Fibroblast of skin of back (primary cell): ENCODE data around the gene TMEM218.
"Not testable (repeated sequence)": the region's sequence is repeated elsewhere in the genome, so short reads cannot be mapped to it uniquely, and the experiment has no call there.

Experiments
- DNase-seq: peaks from one replicate; pipeline ENCODE4 v3.0.0-alpha.2; 2013

The TMEM218 gene

DNA sequence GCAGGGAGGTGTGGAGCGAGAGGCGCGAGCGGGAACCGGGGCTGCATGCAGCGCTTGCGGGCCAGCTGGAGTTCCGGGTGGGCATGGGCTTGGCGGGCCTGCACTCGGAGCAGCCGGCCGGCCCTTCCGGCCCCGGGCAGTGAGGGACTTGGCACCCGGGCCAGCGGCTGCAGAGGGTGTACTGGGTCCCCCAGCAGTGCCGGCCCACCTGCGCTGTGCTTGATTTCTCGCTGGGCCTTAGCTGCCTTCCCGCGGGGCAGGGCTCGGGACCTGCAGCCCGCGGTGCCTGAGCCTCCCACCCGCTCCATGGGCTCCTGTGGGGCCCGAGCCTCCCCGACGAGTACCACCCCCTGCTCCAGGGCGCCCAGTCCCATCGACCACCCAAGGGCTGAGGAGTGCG, 21.9 kb downstream of the TMEM218 start:
- DNase-seq: not testable (repeated sequence)

DNA sequence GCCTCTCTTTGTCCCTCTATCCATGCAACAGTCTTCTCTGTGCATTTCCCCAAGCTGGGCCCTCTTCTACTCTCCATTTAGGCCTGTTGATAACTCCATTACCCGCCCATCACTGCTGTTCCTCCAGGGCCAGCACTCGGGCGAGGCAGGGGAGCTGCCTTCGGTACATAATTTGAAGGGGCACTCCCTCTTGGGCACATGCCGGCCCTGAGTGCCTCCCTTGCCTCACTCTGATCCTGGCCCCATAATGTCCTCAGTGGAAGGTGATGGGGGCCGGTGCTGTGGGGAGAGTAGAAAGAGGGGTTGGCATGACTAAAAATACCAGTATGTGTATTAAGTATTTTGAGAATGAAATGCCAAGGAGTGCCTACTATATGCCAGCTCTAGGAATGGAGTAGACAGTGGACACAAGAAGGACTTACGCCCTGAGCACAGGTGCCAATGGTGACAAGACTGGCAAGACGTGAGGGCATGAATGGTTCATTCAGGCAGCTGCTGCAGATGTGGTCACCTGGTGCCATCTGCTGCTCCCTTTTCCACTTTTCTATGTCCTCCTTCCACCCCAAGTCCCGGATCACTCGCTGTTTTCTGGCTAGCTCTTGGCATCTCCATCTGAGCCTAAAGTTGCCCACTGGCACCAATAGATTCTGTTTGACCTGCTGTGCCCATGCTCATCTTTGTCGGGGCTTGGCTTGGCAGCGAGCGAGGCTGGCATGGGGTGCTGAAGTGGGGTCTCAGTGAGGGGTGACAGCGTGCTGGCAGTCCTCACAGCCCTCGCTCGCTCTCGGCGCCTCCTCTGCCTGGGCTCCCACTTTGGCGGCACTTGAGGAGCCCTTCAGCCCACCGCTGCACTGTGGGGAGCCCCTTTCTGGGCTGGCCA, 22.6 kb downstream of the TMEM218 start:
- DNase-seq: no peak

- DNase-seq: no peak
These were observed 23.3 kb downstream of the TMEM218 start for GRCh38 chr11:125088123-125088522.

GRCh38 chr11:125086633-125087296, 24.7 kb downstream of the TMEM218 start:
- DNase-seq: no peak

DNA sequence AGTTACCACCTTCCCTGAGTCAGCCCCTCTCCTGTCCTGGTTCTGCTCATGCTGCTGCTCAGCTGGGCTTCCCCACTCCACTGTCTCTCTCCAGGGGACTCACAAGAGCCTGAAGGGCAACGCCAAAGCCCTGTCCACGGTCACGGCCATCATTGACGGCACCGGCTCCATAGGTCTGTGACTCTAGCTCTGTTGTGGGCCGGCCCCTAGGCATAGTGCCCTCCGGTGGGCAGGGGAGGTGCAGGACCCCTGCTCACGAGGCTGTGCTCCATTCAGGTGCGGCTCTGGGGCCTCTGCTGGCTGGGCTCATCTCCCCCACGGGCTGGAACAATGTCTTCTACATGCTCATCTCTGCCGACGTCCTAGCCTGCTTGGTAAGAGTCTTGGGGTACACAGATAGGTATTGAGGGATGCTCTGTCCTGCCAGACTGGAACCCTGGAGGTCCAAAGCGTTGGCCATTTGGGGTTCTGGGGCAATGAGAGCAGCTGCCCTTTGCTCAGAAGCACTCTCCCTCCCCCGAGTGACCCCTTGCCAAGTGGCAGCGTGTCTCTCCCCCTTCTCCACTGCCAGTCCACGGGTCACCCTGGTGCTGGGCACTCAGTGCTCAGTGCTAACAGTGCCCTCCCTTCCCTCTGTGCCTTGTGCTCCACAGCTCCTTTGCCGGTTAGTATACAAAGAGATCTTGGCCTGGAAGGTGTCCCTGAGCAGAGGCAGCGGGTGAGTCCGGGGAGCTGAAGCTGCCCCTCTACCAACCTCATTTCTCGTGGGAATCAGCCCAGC, 25.9 kb downstream of the TMEM218 start:
- DNase-seq: no peak

DNA sequence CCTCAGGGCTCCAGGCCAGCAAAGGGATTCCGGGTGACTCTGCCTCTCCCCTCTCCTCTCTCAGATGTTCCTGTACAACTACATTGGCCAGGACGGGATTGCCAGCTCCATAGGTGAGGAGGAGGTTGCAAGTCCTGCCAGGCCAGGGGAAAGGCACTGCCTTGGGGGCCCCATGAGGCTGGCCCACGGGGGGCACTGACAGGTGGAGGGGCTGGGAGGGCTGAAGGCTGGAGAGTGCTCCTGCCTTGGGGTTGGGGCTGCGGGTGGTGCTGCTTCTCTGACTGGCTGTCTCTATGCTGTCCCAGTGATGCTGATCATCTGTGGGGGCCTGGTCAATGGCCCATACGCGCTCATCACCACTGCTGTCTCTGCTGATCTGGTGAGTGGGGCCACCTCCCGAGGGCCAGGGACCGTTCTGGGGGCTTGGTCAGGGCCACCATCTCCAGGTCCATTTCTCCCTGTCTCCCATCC, 26.6 kb downstream of the TMEM218 start:
- no peak for DNase-seq

- DNase-seq: no peak
These were observed 27.4 kb downstream of the TMEM218 start for GRCh38 chr11:125084057-125084416.

DNA sequence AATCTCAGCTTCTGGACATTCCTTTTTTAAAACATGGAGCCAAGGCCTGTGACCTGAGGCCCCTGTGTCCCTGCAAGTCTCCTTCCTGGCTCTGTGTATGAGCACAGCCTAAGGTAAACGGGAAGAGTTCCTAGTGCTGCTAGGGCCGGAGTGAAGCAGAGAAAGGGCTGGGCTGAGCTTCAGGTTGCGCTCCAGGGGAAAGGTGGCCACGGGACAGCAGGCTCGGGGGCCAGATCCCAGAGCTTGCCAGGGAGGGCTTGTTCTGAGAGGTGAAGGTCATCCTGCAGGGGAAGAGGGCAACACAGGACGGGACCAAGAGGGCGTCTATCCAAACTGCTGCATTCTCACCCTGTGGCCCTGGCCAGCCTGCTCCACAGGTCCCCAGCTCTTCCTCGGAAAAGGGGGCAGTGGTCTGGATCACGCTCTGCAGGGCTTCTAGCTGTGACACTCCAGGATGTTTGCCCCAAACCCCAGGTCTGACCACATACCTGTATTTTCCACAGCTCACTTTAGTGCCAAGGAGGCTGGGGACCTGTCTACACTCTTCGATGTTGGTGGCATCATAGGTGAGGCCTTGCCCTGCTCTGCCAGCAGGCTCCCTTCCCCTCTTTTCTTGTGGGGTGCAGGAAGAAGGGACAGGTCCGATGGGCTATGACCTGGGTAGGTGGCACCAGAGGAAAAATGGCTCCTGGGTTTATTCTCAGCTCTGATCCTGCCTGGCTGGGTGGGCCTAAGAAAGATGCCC, 27.9 kb downstream of the TMEM218 start:
- DNase-seq: no peak

- peak; percentile 66 for DNase-seq
These were observed 28.7 kb downstream of the TMEM218 start for GRCh38 chr11:125082611-125083311.

DNA sequence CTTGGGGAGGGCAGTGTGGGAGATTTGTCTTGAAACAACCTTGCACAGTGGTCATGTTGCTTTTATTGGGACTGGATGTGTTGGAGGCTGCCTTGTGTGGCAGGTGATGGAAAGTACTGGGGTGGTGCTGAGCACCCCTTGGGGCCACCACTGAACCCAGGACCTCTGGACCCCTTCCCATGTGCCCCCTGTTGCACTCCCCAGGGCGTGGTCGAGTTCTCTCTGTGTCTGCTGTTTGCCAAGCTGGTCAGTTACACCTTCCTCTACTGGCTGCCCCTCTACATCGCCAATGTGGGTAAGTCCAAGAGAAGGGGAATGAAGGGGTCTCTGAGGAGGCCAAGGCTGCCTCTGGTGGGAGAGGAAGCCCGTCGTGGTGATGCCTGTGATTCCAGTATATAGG, 29.4 kb downstream of the TMEM218 start:
- no peak for DNase-seq

GRCh38 chr11:125081098-125081798, 30.2 kb downstream of the TMEM218 start:
- no peak for DNase-seq

DNA sequence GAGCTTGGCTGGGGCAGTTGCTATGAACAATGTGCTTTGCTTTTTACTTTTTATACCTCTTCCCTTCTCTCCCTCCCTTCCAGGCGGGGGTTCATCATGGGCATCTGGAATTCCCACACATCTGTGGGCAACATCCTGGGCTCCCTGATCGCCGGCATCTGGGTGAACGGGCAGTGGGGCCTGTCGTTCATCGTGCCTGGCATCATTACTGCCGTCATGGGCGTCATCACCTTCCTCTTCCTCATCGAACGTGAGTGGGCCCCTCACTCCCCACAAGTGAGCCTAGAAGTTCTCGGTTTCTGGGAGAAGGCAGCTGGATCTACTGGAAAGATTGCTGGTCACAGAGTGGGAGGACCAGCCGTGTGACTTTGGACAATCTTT, 30.9 kb downstream of the TMEM218 start:
- DNase-seq: no peak

DNA sequence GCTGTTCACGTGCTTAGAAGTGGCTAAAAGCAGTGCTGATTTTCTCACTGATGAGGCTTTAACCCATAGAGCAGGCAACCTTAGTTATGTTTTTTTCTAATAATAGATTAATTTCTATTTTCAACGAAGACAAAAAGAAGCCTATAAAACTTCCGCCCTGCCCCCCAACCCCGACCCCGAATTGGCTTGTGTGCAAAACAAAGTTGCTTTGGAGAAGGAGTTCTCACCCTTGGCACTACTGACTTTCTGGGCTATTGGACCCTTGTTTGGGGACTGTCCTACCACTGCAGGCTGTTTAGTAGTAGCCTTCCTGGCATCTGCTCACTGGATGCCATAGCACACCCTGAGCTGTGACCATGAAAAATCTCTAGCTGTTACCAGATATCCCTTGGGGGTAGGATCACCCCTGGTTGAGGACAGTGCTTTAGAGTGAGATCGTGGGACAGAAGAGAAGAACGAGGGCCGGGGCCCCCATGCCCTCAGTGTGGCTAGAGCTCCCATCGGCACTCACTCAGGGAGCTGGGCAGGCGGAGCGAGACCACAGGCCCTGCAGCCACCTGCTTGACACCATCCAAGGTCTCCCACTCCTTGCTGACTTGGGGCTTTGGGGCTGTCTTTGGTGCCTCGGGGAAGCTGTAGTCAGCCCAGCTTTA, 31.4 kb downstream of the TMEM218 start:
- no peak for DNase-seq

GRCh38 chr11:125079151-125079877, 32.1 kb downstream of the TMEM218 start:
- no peak for DNase-seq

- no peak for DNase-seq
These were observed 32.8 kb downstream of the TMEM218 start for GRCh38 chr11:125078516-125079140.

DNA sequence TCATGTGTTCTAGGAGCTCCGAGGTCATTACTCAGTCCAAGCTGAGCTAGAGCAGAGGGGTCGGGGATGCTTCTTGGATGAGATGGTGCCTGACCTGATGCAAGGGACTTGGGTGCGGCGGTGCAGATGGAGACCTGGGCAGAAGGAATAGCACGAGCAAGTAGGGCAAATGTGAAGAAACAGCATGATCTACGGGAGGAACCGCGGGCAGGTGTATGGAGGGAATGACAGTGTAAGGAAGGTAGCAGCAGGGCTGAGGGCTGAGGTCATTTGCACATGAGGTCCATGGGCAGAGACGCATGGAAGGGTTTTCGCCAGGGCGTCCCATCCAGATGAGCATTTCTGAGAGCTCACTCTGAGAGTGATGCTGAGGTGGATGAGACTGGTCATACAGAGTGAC, 33.4 kb downstream of the TMEM218 start:
- no peak for DNase-seq

DNA sequence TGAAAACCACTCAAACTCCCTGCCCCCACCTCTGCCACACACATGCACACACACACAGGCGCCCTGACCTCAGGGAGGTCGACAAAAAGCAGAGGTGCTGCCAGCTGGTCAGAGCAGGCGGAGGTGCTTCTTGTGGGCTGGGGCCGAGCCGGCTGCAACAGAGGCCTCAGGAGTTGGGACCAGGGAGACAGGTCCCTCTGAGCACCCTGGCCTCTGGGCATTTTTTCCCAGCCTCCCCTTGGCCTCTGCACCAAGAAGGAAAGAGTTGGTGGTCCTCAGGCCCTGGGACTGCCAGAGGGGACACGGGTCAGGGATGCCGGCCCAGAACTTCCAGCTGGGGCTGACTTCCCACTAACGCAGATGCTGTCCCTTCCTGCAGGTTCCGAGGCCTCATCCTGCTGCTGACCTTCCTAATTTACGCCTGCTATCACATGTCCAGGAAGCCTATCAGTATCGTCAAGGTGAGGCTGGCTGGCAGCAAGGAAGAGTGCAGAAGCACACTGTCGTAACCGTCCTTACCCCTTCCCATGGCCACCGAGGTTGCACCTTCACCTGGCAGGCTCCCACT, 35.0 kb downstream of the TMEM218 start:
- DNase-seq: no peak

GRCh38 chr11:125075900-125076317, 35.5 kb downstream of the TMEM218 start:
- no peak for DNase-seq

GRCh38 chr11:125075242-125075625, 36.2 kb downstream of the TMEM218 start:
- no peak for DNase-seq
